ENCODE results near the gene DIAPH3.

The DIAPH3 gene

GRCh38 chr13:60167121-60167520, 3.4 kb upstream of the DIAPH3 start:
- no peak for DNase-seq (ENCODE audit: insufficient read length, low spot score)
- TF ChIP-seq CTCF (IDR thresholded peaks at IDR 0.05; ENCODE audit: insufficient read depth, missing control alignments) = no peak
- FAIRE-seq = no peak

GRCh38 chr13:60165391-60166099, 1.8 kb upstream of the DIAPH3 start:
- DNase-seq (ENCODE audit: insufficient read length, low spot score) (no peak), FAIRE-seq (peak; percentile 91)
- no peak for TF ChIP-seq CTCF (IDR thresholded peaks at IDR 0.05; ENCODE audit: insufficient read depth, missing control alignments)

GRCh38 chr13:60164234-60164889, 634 bp upstream of the DIAPH3 start:
- no peak for FAIRE-seq

GRCh38 chr13:60162096-60162495, 1.6 kb downstream of the DIAPH3 start:
- DNase-seq (ENCODE audit: insufficient read length, low spot score) (no peak), FAIRE-seq (no peak)
- no peak for TF ChIP-seq CTCF (IDR thresholded peaks at IDR 0.05; ENCODE audit: insufficient read depth, missing control alignments)

More at GRCh38 chr13:60164234-60164889, 634 bp upstream of the DIAPH3 start:
- no peak for DNase-seq (ENCODE audit: insufficient read length, low spot score)
- TF ChIP-seq CTCF (IDR thresholded peaks at IDR 0.05; ENCODE audit: insufficient read depth, missing control alignments) = no peak

GRCh38 chr13:60158321-60158801, 5.4 kb downstream of the DIAPH3 start:
- peak; percentile 61 for DNase-seq (ENCODE audit: insufficient read length, low spot score)
- peak; percentile 94 for FAIRE-seq
- TF ChIP-seq CTCF (IDR thresholded peaks at IDR 0.05; ENCODE audit: insufficient read depth, missing control alignments) = no peak

GRCh38 chr13:60155978-60156377, 7.8 kb downstream of the DIAPH3 start:
- DNase-seq (ENCODE audit: insufficient read length, low spot score) = no peak
- FAIRE-seq = peak; percentile 58
- TF ChIP-seq CTCF (IDR thresholded peaks at IDR 0.05; ENCODE audit: insufficient read depth, missing control alignments) = no peak

- no peak for TF ChIP-seq CTCF (IDR thresholded peaks at IDR 0.05; ENCODE audit: insufficient read depth, missing control alignments)
- no peak for FAIRE-seq
- no peak for DNase-seq (ENCODE audit: insufficient read length, low spot score)
Observed at GRCh38 chr13:60152904-60153303, 10.8 kb downstream of the DIAPH3 start.
